Breast epithelium (tissue), 4 donors: ENCODE results near the gene LAMA4. TPM values are rescaled to one million over a fixed set of nuclear protein-coding genes. Genes with fewer than 3 reads are reported as not detected.

ENCODE experiments used
- DNase-seq, 2 donors: peaks; one replicate each; pipeline ENCODE4 v3.0.0-alpha.2; 2019; ENCODE audit warnings: low spot score in 2 of 2
- H3K27ac ChIP-seq, 2 donors: fragments of 200-600 bp; sonication (generic) in 1 of 2; one replicate each; pipeline ENCODE4 v1.5.1; 2016 to 2019; ENCODE audit warnings: mild to moderate bottlenecking in 1 of 2
- H3K27me3 ChIP-seq, 2 donors: fragments of 200-600 bp; sonication (generic) in 1 of 2; one replicate each; pipeline versions ENCODE4 v1.5.1 to v1.6.0; 2017 to 2019; ENCODE audit warnings: control low read depth in 1 of 2, mild to moderate bottlenecking in 1 of 2
- H3K36me3 ChIP-seq: fragments of 200-600 bp; one replicate; pipeline ENCODE4 v1.5.1; 2019
- H3K4me1 ChIP-seq, 2 donors: fragments of 200-600 bp; sonication (generic); one replicate each; pipeline ENCODE4 v1.5.1; 2016 to 2019; ENCODE audit warnings: control low read depth in 1 of 2
- H3K4me3 ChIP-seq, 3 donors: fragments of 200-600 bp; sonication (generic); 1 replicate in 2 of 3; 2 replicates in 1 of 3; pipeline ENCODE4 v1.5.1; 2016 to 2019; ENCODE audit warnings: mild to moderate bottlenecking in 3 of 3, moderate library complexity in 2 of 3
- H3K9me3 ChIP-seq, 2 donors: fragments of 200-600 bp; sonication (generic) in 1 of 2; one replicate each; pipeline ENCODE4 v1.5.1; 2016 to 2019; ENCODE audit warnings: control low read depth in 1 of 2
- POLR2A ChIP-seq: fragments of 450-650 bp; IDR thresholded peaks from one replicate; pipeline ENCODE4 v1.6.1; 2016; ENCODE audit warnings: antibody characterized with exemption, mild to moderate bottlenecking, moderate library complexity
- POLR2AphosphoS5 ChIP-seq, 3 donors: sonication (generic); formaldehyde crosslinking; IDR thresholded peaks; one replicate each; pipeline ENCODE4 v1.6.1; 2017; ENCODE audit warnings: antibody characterized with exemption in 3 of 3
- intact Hi-C: fragments of 100-400 bp; cut with DNase I; formaldehyde crosslinking; loops from one replicate; pipeline ENCODE4 v1.15.1; 2023; ENCODE audit warnings: low total_unique reads
- total RNA-seq, 3 donors: library from RNA; depleted of rRNA; stranded (reverse); fragments of >200 nt; gene quantifications; one replicate each; pipeline ENCODE4 v1.1.0, GENCODE V29; 2016
- TF ChIP-seq, protein P1 (sequence below), 3 donors: fragments of 450-650 bp; IDR thresholded peaks; one replicate each; pipeline ENCODE4 v1.5.1; 2016 to 2017; ENCODE audit warnings: antibody characterized with exemption in 3 of 3, mild to moderate bottlenecking in 3 of 3, moderate library complexity in 3 of 3

Gene LAMA4
- total RNA-seq, 3 donors from 2014 or later: 54.0 to 142 (median 129) TPM

DNA sequence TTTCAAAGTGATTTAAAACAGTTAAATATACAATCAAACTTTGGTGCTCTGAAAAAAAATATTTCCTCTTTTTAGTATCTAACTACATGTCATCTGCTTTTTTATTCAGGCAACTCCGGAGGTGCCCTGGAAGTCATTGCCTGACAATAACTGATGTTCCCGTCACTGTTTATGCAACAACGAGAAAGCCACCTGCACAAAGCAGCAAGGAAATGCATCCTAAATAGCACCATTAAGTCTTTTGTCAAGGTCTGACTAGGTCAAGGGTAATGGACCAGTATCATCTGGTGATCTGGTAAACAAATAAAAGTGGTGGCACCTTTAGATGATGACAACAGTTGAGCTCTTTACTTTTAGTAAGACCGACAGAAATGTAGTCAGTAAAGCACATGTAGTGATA, 153.8 kb downstream of the LAMA4 start:
- H3K4me1 ChIP-seq: no peaks in the 10 kb centered on the region
- TF ChIP-seq POLR2AphosphoS5 (IDR thresholded peaks at IDR 0.05) (no peak), POLR2A (no peak)
- TF ChIP-seq, protein P1, sequence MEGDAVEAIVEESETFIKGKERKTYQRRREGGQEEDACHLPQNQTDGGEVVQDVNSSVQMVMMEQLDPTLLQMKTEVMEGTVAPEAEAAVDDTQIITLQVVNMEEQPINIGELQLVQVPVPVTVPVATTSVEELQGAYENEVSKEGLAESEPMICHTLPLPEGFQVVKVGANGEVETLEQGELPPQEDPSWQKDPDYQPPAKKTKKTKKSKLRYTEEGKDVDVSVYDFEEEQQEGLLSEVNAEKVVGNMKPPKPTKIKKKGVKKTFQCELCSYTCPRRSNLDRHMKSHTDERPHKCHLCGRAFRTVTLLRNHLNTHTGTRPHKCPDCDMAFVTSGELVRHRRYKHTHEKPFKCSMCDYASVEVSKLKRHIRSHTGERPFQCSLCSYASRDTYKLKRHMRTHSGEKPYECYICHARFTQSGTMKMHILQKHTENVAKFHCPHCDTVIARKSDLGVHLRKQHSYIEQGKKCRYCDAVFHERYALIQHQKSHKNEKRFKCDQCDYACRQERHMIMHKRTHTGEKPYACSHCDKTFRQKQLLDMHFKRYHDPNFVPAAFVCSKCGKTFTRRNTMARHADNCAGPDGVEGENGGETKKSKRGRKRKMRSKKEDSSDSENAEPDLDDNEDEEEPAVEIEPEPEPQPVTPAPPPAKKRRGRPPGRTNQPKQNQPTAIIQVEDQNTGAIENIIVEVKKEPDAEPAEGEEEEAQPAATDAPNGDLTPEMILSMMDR (IDR thresholded peaks at IDR 0.05): no peak
- no peaks in the 10 kb centered on the region for H3K27me3 ChIP-seq
- intact Hi-C loops: no loop called here
- H3K4me3 ChIP-seq: no peak overlapping the region
- H3K36me3 ChIP-seq: no peaks in the 10 kb centered on the region
- H3K9me3 ChIP-seq: no peaks in the 10 kb centered on the region
- no peak overlapping the region for H3K27ac ChIP-seq
- no peak for DNase-seq

DNA sequence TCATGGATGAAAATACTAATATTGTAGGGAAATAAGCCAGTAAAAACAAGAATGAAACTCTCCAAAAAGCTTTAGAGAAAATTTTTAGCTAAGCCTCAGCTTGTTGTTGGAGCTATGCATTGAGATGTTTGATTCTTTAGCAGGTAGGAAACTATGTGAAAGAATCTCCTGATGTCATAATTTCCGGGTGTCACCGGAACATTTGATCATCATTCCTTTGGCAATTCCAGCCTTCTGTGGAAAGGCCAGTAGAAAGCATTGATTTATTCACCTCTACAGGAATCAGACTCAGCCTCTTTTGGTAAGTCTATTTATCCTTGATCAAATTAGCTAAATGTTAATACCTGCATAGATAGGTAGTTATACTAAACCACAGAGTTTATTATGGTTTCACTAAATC, 157.5 kb downstream of the LAMA4 start:
- Histone ChIP-seq H3K36me3 (no peaks in the 10 kb centered on the region), H3K4me1 (no peaks in the 10 kb centered on the region), H3K9me3 (no peaks in the 10 kb centered on the region), H3K27ac (no peak overlapping the region), H3K27me3 (no peaks in the 10 kb centered on the region), H3K4me3 (no peak overlapping the region)
- DNase-seq: no peak
- intact Hi-C loops: no loop called here
- TF ChIP-seq POLR2AphosphoS5 (IDR thresholded peaks at IDR 0.05) (no peak), POLR2A (no peak)
- TF ChIP-seq, protein P1 (IDR thresholded peaks at IDR 0.05): no peak

DNA sequence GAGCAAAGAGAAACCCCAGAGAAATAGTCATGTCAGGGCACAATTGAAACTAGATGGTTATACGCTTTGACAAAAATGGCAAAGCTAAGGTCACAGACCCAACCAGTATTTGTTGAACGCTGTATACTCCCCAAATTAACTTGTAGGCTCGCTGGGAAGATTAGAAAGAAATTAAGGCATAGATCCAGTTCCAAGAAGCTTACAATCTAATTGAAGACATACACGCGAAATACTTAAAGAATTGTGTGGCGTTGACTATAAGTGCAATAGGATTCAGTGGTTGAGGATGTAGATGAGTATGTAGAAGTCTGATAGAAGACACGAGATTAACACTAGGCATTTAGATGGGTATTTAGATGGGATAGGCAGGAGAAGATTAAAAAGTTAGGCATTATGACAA, 166.5 kb downstream of the LAMA4 start:
- Histone ChIP-seq H3K27ac (peak overlapping the region; percentile 91 to 92), H3K9me3 (no peaks in the 10 kb centered on the region), H3K36me3 (no peaks in the 10 kb centered on the region), H3K4me1 (no peaks in the 10 kb centered on the region), H3K27me3 (no peaks in the 10 kb centered on the region), H3K4me3 (peak overlapping the region; percentile 79 to 89 (median 83))
- intact Hi-C loops: no loop called here
- DNase-seq: no peak
- TF ChIP-seq, protein P1 (IDR thresholded peaks at IDR 0.05): no peak
- no peak for TF ChIP-seq POLR2AphosphoS5 (IDR thresholded peaks at IDR 0.05)
- TF ChIP-seq POLR2A: no peak

DNA sequence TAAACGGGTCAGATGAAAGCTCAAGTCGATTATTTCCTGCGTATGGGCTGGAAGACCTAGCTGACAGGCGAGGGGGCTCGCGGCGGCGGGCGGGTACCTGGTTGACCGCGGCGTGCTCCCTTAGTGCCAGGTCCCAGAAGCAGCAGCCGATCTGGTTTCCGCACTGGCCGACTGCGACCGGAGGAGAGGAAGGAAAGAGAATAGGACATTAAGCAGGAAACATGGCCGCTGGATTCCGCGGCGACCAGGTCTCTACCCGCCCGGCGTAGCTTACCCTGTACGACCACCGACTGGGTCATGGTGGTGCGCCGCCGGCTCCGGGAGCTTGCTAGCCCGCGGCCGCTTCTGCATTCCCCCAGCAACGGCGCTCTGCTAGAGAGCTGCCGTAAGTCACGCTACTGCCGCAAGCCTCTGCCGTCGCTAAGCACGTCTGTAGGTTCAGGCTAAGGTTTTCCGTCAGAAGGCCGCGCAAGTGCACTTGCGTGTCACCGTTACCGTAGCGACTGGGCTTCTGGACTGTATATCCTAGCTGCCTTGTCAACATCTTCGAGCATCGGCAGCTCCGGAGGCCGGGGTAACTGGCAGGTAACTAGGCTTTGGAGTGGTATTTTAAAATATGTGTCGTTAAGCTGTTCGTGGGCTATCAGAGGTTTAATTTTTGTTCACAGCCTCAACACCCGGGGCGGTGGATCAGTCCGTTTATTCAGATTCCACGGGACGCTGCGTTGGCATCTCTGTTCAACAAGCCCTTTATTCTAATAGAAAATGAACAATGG, 167.0 kb downstream of the LAMA4 start, which contains the start of the genes FAM229B and TUBE1:
TSS of gene FAM229B (plus strand) at position 456 of the 776 bp plus-strand sequence. CDS start 11,693 bp downstream, outside the sequence.
TSS of gene TUBE1 (minus strand) at position 347 of the 776 bp plus-strand sequence. CDS start at position 299, 48 bp downstream.
- Histone ChIP-seq H3K4me3 (peak within 1 kb of the TSS; percentile 79 to 89 (median 83)), H3K27me3 (no peaks in the 10 kb centered on the region), H3K9me3 (no peaks in the 10 kb centered on the region), H3K36me3 (no peaks in the 10 kb centered on the region), H3K4me1 (no peaks in the 10 kb centered on the region), H3K27ac (peak within 1 kb of the TSS; percentile 91 to 92)
- intact Hi-C loops: no loop called here
- peak; percentile 85 to 90 for DNase-seq
- peak; percentile 70 to 91 (median 74) for TF ChIP-seq POLR2AphosphoS5 (IDR thresholded peaks at IDR 0.05)
- TF ChIP-seq POLR2A: peak; percentile 38
- TF ChIP-seq, protein P1 (IDR thresholded peaks at IDR 0.05): no peak

DNA sequence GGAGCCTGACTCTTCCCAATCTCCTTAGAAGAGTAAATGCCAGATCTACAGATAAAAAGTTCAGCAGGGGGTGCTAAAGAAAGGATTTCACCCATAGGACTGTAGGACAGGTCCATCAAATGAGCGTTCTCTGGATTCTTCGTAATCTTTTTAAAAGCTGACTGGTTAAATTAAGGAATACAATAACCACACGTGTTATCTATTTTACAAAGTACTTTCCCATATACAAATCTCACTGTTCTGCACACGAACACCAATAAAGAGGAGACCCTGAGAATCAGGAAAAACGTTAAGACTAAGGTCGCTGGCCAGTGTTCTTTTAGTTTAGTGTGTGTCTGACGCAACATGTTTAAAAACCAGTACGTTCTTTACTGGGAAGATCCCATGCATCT, 167.6 kb downstream of the LAMA4 start:
- Histone ChIP-seq H3K27ac (peak overlapping the region; percentile 91 to 92), H3K4me1 (no peaks in the 10 kb centered on the region), H3K4me3 (peak overlapping the region; percentile 79 to 89 (median 83)), H3K36me3 (no peaks in the 10 kb centered on the region), H3K9me3 (no peaks in the 10 kb centered on the region), H3K27me3 (no peaks in the 10 kb centered on the region)
- intact Hi-C loops: no loop called here
- no peak for DNase-seq
- TF ChIP-seq POLR2AphosphoS5 (IDR thresholded peaks at IDR 0.05) (no peak), POLR2A (no peak)
- TF ChIP-seq, protein P1 (IDR thresholded peaks at IDR 0.05): no peak
